Sigmoid colon (tissue), 4 donors: ENCODE data around the gene ERCC5.

ENCODE experiments used
- POLR2A ChIP-seq, 2 donors: fragments of 450-650 bp; IDR thresholded peaks; one replicate each; pipeline ENCODE4 v1.6.1; 2016; ENCODE audit warnings: antibody characterized with exemption in 2 of 2, mild to moderate bottlenecking in 2 of 2, moderate library complexity in 2 of 2
- POLR2AphosphoS5 ChIP-seq, 4 donors: sonication (generic); formaldehyde crosslinking; IDR thresholded peaks; one replicate each; pipeline ENCODE4 v1.6.1; 2017; ENCODE audit warnings: antibody characterized with exemption in 4 of 4
- TF ChIP-seq, protein P1 (sequence below), 4 experiments: fragments of 450-650 bp in 3 of 4; fragments of 200-600 bp in 1 of 4; IDR thresholded peaks; one replicate each; pipeline ENCODE4 v1.5.1; 2016 to 2019; ENCODE audit warnings: antibody characterized with exemption in 4 of 4, mild to moderate bottlenecking in 3 of 4, moderate library complexity in 2 of 4

- TF ChIP-seq, protein P1, sequence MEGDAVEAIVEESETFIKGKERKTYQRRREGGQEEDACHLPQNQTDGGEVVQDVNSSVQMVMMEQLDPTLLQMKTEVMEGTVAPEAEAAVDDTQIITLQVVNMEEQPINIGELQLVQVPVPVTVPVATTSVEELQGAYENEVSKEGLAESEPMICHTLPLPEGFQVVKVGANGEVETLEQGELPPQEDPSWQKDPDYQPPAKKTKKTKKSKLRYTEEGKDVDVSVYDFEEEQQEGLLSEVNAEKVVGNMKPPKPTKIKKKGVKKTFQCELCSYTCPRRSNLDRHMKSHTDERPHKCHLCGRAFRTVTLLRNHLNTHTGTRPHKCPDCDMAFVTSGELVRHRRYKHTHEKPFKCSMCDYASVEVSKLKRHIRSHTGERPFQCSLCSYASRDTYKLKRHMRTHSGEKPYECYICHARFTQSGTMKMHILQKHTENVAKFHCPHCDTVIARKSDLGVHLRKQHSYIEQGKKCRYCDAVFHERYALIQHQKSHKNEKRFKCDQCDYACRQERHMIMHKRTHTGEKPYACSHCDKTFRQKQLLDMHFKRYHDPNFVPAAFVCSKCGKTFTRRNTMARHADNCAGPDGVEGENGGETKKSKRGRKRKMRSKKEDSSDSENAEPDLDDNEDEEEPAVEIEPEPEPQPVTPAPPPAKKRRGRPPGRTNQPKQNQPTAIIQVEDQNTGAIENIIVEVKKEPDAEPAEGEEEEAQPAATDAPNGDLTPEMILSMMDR (IDR thresholded peaks at IDR 0.05) = no peak
- TF ChIP-seq POLR2AphosphoS5 (IDR thresholded peaks at IDR 0.05) (no peak), POLR2A (IDR thresholded peaks at IDR 0.05) (no peak)
Measured at GRCh38 chr13:102917019-102917418, 71.2 kb downstream of the ERCC5 start.
